Brain microvascular endothelial cell (primary cell): ENCODE data around the gene POU2F3.

Experiments
- DNase-seq: peaks from one replicate; pipeline ENCODE4 v3.0.0-alpha.2; 2020
- H3K27ac ChIP-seq: fragments of 250-450 bp; sonication (Bioruptor Pico); 2 replicates; pipeline ENCODE4 v1.5.1; 2020; ENCODE audit warnings: mild to moderate bottlenecking, moderate library complexity
- H3K27me3 ChIP-seq: fragments of 250-450 bp; sonication (Bioruptor Pico); replicated peaks from 2 replicates; pipeline ENCODE4 v1.5.1; 2020; ENCODE audit warnings: mild to moderate bottlenecking
- H3K36me3 ChIP-seq: fragments of 250-450 bp; sonication (Bioruptor Pico); replicated peaks from 2 replicates; pipeline ENCODE4 v1.5.1; 2020; ENCODE audit warnings: mild to moderate bottlenecking
- H3K4me3 ChIP-seq: 2 replicates; pipeline ENCODE4 v1.5.1; 2011; ENCODE audit warnings: low read depth, mild to moderate bottlenecking, control low read depth, low read length, moderate library complexity
- in situ Hi-C: cut with HindIII; loops from 2 replicates; pipeline ENCODE4 v1.10.0; 2017; ENCODE audit warnings: low sequenced_read_pairs, low pct_ligation_motif_present
- TF ChIP-seq, protein P1 (sequence below): IDR thresholded peaks from 2 replicates; pipeline ENCODE4 v1.5.1; 2011; ENCODE audit warnings: low read depth, mild to moderate bottlenecking, moderate library complexity, low read length, control low read depth, inconsistent platforms; ENCODE audit errors: missing control alignments

Gene POU2F3

DNA sequence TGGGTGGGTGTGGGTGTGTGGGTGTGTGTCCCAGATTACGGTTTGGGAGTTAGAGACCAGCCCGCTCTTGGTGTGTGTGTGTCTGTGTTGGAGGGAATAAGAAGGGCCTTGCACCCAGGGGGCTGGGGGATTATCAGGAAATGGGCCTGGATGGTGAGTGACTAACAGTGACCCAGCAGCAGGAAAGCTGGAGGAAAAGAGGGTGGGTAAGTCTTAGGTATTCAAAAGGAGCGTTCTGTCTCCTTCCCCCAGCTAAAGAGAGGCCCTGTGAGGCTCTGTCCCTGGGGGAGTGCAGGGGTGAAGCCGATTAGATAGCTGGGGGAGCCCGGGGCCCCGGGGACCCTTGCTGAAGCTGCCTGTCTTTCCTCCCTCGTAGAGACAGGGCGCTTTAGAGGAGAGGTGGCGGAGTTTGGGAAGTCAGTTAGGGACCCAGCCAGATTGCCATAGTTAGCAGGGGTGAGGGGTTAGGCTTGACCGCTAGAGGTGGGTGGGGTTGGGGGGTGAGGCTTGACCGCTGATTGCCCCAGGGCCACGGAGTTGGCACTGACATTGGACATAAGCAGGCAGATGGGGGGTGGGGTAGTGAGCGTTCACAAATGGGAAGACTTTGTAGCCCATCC lies 27.6 kb upstream of the POU2F3 start:
- DNase-seq: no peak
- Histone ChIP-seq H3K27me3 (no peaks in the 10 kb centered on the region), H3K27ac (no peak overlapping the region), H3K4me3 (peak overlapping the region; percentile 70), H3K36me3 (peaks cover 2% of the 10 kb centered on the region)
- TF ChIP-seq, protein P1, sequence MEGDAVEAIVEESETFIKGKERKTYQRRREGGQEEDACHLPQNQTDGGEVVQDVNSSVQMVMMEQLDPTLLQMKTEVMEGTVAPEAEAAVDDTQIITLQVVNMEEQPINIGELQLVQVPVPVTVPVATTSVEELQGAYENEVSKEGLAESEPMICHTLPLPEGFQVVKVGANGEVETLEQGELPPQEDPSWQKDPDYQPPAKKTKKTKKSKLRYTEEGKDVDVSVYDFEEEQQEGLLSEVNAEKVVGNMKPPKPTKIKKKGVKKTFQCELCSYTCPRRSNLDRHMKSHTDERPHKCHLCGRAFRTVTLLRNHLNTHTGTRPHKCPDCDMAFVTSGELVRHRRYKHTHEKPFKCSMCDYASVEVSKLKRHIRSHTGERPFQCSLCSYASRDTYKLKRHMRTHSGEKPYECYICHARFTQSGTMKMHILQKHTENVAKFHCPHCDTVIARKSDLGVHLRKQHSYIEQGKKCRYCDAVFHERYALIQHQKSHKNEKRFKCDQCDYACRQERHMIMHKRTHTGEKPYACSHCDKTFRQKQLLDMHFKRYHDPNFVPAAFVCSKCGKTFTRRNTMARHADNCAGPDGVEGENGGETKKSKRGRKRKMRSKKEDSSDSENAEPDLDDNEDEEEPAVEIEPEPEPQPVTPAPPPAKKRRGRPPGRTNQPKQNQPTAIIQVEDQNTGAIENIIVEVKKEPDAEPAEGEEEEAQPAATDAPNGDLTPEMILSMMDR: no peak
- in situ Hi-C loops: no loop called here

- DNase-seq: no peak
- H3K4me3 ChIP-seq: peak overlapping the region; percentile 70
- in situ Hi-C loops: no loop called here
These were observed 27.0 kb upstream of the POU2F3 start for GRCh38 chr11:120212926-120213325.

DNA sequence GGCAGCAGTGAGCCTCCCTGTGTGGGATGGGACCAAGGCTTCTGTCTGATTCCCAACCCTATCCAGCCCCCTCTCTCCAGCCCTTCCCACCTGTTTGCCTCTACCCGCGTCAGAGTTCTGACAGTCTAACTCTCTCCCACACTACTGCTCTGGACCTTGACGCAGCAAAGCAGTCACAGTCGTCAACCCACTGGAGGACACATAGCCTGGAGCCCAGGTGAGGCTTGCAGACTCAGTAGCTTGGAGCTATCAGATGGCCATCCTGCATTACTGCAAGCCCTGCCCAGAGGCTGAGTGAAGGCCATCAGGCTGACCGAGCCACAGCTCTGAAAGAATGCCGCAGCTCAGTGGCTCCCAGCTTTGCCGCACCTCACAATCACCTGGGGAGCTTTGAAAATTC lies 25.4 kb upstream of the POU2F3 start:
- Histone ChIP-seq H3K27me3 (no peaks in the 10 kb centered on the region), H3K27ac (no peak overlapping the region), H3K4me3 (no peak overlapping the region), H3K36me3 (peaks cover 2% of the 10 kb centered on the region)
- no peak for DNase-seq
- in situ Hi-C loops: no loop called here
- TF ChIP-seq, protein P1: no peak

More at GRCh38 chr11:120212926-120213325, 27.0 kb upstream of the POU2F3 start:
- TF ChIP-seq, protein P1: no peak
- Histone ChIP-seq H3K27me3 (no peaks in the 10 kb centered on the region), H3K36me3 (peaks cover 2% of the 10 kb centered on the region), H3K27ac (no peak overlapping the region)

GRCh38 chr11:120215634-120216033 lies 24.3 kb upstream of the POU2F3 start:
- in situ Hi-C loops: no loop called here
- TF ChIP-seq, protein P1: no peak
- Histone ChIP-seq H3K4me3 (no peak overlapping the region), H3K27me3 (no peaks in the 10 kb centered on the region), H3K27ac (no peak overlapping the region), H3K36me3 (peaks cover 2% of the 10 kb centered on the region)
- peak; percentile 37 for DNase-seq

DNA sequence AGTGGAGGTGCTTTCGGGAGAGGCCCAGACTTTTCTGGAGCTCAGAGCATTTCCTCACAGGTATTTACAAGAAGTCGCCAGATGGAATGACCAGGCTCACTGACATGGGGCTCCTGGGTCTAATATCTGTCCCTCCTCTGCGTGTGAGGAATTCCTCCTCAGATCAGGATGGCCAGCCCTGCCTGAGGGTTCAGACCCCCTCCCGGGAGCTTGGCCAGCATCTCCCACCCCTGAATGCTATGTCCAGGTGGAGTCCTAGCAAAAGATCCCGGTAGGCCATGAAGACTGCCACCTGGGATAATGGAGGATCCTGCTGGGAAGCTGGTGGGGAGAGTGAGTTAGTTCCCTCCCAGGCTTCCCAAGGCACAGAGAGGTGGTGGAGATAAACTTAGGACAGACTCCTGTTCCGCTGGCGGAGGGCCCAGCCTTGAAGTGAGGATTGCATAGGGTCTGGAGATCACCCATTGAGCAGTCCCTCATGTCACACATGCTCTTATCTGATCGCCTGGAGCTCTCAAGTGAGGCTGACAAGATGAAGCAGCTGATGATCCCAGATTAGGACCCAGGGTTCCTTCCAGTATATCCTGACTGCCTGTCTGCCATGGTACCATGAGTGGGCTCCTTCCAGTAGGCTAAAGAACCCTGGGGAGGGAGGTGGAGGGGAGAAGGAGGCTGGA lies 23.4 kb upstream of the POU2F3 start:
- TF ChIP-seq, protein P1: no peak
- in situ Hi-C loops: no loop called here
- DNase-seq: no peak
- H3K27me3 ChIP-seq: no peaks in the 10 kb centered on the region
- H3K27ac ChIP-seq: no peak overlapping the region
- H3K36me3 ChIP-seq: no peaks in the 10 kb centered on the region
- no peak overlapping the region for H3K4me3 ChIP-seq
